BJ (cell line): ENCODE results near the gene FEM1A. TPM values are rescaled to one million over a fixed set of nuclear protein-coding genes. Genes with fewer than 3 reads are reported as not detected.
"Not testable (repeated sequence)": the region's sequence is repeated elsewhere in the genome, so short reads cannot be mapped to it uniquely, and the experiment has no call there.

Source experiments
- CTCF ChIA-PET: fragments of 350-600 bp; formaldehyde crosslinking; extraction: SDS; loops from one replicate; lab custom pipeline; 2021; ENCODE audit warnings: antibody characterized with exemption, inconsistent platforms; lab: Yijun Ruan, JAX
- POLR2A ChIA-PET: fragments of 300-600 bp; sonication (Branson Sonifier 250); formaldehyde crosslinking; extraction: SDS; loops from one replicate; lab custom pipeline; 2021; ENCODE audit warnings: antibody characterized with exemption; lab: Charles Lee
- DNase-seq: peaks from one replicate; pipeline ENCODE4 v3.0.0-alpha.2; 2011; ENCODE audit warnings: low read depth
- H3K27me3 ChIP-seq: 2 replicates; pipeline ENCODE4 v1.6.0; 2011; ENCODE audit warnings: low read length; ENCODE audit not compliant: control insufficient read depth, insufficient read depth
- H3K36me3 ChIP-seq: 2 replicates; pipeline ENCODE4 v1.5.1; 2011; ENCODE audit warnings: low read length; ENCODE audit not compliant: control insufficient read depth, insufficient read depth
- H3K4me3 ChIP-seq: 2 replicates; pipeline ENCODE4 v1.5.1; 2011; ENCODE audit warnings: low read depth, mild to moderate bottlenecking, control low read depth, low read length
- CTCF ChIP-seq: IDR thresholded peaks from 2 replicates; pipeline ENCODE4 v1.5.1; 2011; ENCODE audit warnings: low read depth, mild to moderate bottlenecking, control low read depth, inconsistent platforms, low read length, moderate library complexity; ENCODE audit not compliant: insufficient read depth
- polyA minus RNA-seq: library from RNA; depleted of rRNA, polyadenylated mRNA; stranded (reverse); fragments of >200 nt; gene quantifications from 2 replicates; pipeline ENCODE4 v1.2.3, GENCODE V29; 2011; rRNA and poly(A)+ RNA removed
- polyA plus RNA-seq: library from polyadenylated mRNA; depleted of rRNA; stranded (reverse); fragments of >200 nt; gene quantifications from 2 replicates; pipeline ENCODE4 v1.2.3, GENCODE V29; 2011; rRNA removed

FEM1A gene
- polyA plus RNA-seq (3.8 and 5.6 TPM in 2 replicates), polyA minus RNA-seq (6.0 and 8.3 TPM in 2 replicates)

- ChIA-PET POLR2A (interaction anchor here (0.6 to 0.9 kb wide), 7 partner anchors 57 to 766 kb away, joined by 3 to 8 read pairs (median 4); partner anchors contain the start of gene MYDGF), CTCF (interaction anchor here (0.6 to 5.0 kb wide), 35 partner anchors 9 to 788 kb away, joined by 3 to 141 read pairs (median 6); partner anchors contain the start of genes DPP9 and PLIN3)
- TF ChIP-seq CTCF = peak; percentile 99
- Histone ChIP-seq H3K36me3 (peaks cover 7% of the 10 kb centered on the region), H3K4me3 (peak within 1 kb of the TSS; percentile 83), H3K27me3 (no peaks in the 10 kb centered on the region)
- DNase-seq = peak; percentile 100
Observed at GRCh38 chr19:4791183-4792018, at the start of gene FEM1A. TSS of gene FEM1A (plus strand) at chr19:4791734. CDS start at chr19:4791855, 121 bp downstream.

GRCh38 chr19:4742723-4743646, 48.5 kb upstream of the FEM1A start:
- ChIA-PET POLR2A (no interaction called here), CTCF (interaction anchor here (2.4 to 2.7 kb wide), 2 partner anchors 10 to 48 kb away, joined by 8 to 20 read pairs; partner anchors contain the start of gene FEM1A)
- Histone ChIP-seq H3K4me3 (no peak overlapping the region), H3K36me3 (no peaks in the 10 kb centered on the region), H3K27me3 (peaks cover 4% of the 10 kb centered on the region)
- DNase-seq = no peak
- no peak for TF ChIP-seq CTCF

- POLR2A ChIA-PET = no interaction called here
- CTCF ChIA-PET = interaction anchor here (0.6 to 2.4 kb wide), 4 partner anchors 12 to 107 kb away, joined by 3 to 8 read pairs (median 6); partner anchors contain the start of gene FEM1A
- Histone ChIP-seq H3K4me3 (no peak overlapping the region), H3K27me3 (peaks cover 6% of the 10 kb centered on the region), H3K36me3 (no peaks in the 10 kb centered on the region)
- DNase-seq = peak; percentile 70
- no peak for TF ChIP-seq CTCF
Observed at GRCh38 chr19:4744451-4745174, 46.9 kb upstream of the FEM1A start.

GRCh38 chr19:4745175-4745574, 46.4 kb upstream of the FEM1A start:
- POLR2A ChIA-PET, DNase-seq, H3K27me3 ChIP-seq, H3K4me3 ChIP-seq, H3K36me3 ChIP-seq: not testable (repeated sequence)
- CTCF ChIA-PET = interaction anchor here (1.4 to 2.9 kb wide), 4 partner anchors 13 to 46 kb away, joined by 7 to 12 read pairs (median 8); partner anchors contain the start of gene FEM1A

GRCh38 chr19:4745986-4746385, 45.5 kb upstream of the FEM1A start:
- ChIA-PET CTCF (interaction anchor here (1.8 to 2.9 kb wide), 3 partner anchors 13 to 45 kb away, joined by 7 to 12 read pairs (median 8); partner anchors contain the start of gene FEM1A), POLR2A (no interaction called here)
- DNase-seq = no peak
- Histone ChIP-seq H3K27me3 (peaks cover 7% of the 10 kb centered on the region), H3K36me3 (no peaks in the 10 kb centered on the region), H3K4me3 (no peak overlapping the region)
- TF ChIP-seq CTCF = no peak
